ENCODE measurements around the gene CDC14B. TPM values are rescaled to one million over a fixed set of nuclear protein-coding genes. Genes with fewer than 3 reads are reported as not detected.

CDC14B gene
- total and polyA plus RNA-seq, 2 donors from 2014 or later: 9.1 to 19.6 TPM

DNA sequence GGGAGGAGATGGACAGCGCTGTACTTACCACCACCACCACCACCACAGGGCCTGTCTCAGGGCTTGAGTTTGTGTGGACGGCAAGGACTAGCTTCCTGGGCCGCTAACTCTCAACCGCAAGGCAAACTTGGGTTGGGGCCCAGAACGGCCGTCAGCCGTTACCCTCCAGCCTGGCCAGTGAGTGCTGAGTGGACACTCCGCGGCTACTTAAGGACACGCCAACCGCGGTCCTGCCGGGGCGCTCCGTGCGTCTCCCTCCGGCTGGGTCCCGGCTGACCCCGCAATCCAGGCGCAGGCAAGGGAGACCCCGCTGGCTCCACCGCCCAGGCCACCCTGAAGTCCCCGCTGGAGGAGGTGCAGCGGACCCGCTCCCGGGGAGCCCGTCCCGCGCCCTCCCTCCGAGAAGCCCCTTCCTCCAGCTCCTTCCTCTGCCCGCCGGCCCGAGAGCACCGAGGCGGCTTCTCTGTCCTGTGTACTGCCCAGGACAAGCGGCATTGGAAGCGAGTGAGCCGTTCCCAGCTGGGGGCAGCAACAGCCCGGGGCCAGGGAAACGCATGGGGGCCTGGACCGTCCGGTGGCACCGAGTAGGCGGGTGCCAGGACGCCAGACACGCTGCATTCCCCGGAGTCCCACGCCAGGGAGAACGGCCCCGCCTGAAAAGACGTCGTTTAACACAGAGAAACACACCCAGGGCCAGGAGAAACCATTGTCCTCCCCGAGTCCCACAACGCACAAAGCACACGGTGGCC is 123.1 kb downstream of the CDC14B start:
- H3K4me3 ChIP-seq (ENCODE audit: low read length in 3 of 3): no peak overlapping the region
- peaks cover 0 to 6% (median 0%) of the 10 kb centered on the region in 3 donors for H3K4me1 ChIP-seq (ENCODE audit: control insufficient read depth in 2 of 3, insufficient read depth in 2 of 3, low read depth in 1 of 3, low read length in 3 of 3)
- FAIRE-seq: no peak
- intact Hi-C loops (cut with DNase I): no loop called here
- H3K36me3 ChIP-seq (ENCODE audit: control insufficient read depth in 2 of 3, insufficient read depth in 3 of 3, low read length in 3 of 3): peaks cover 0 to 10% (median 6%) of the 10 kb centered on the region in 3 donors
- TF ChIP-seq CTCF (IDR thresholded peaks at IDR 0.05; ENCODE audit: borderline replicate concordance, extremely low read depth, insufficient read depth): no peak
- H3K27ac ChIP-seq (ENCODE audit: low read depth in 2 of 2, low read length in 2 of 2): no peak overlapping the region
- no peaks in the 10 kb centered on the region for H3K9me3 ChIP-seq (ENCODE audit: control insufficient read depth in 2 of 3, insufficient read depth in 1 of 3, low read length in 3 of 3)
- H3K9ac ChIP-seq (ENCODE audit: low read length in 3 of 3): no peak overlapping the region
- no peak for DNase-seq
- H3K27me3 ChIP-seq (ENCODE audit: control insufficient read depth, insufficient read depth, low read length): no peaks in the 10 kb centered on the region

GRCh38 chr9:96495341-96495740 is 124.3 kb downstream of the CDC14B start:
- no peak for TF ChIP-seq CTCF (IDR thresholded peaks at IDR 0.05; ENCODE audit: borderline replicate concordance, extremely low read depth, insufficient read depth)
- intact Hi-C loops (cut with DNase I): no loop called here
- FAIRE-seq: no peak

GRCh38 chr9:96494215-96494800 is 125.3 kb downstream of the CDC14B start:
- Histone ChIP-seq H3K4me1 (ENCODE audit: control insufficient read depth in 2 of 3, insufficient read depth in 2 of 3, low read depth in 1 of 3, low read length in 3 of 3) (peaks cover 0 to 7% (median 0%) of the 10 kb centered on the region in 3 donors), H3K4me3 (ENCODE audit: low read length in 3 of 3) (no peak overlapping the region), H3K9me3 (ENCODE audit: control insufficient read depth in 2 of 3, insufficient read depth in 1 of 3, low read length in 3 of 3) (no peaks in the 10 kb centered on the region), H3K27me3 (ENCODE audit: control insufficient read depth, insufficient read depth, low read length) (no peaks in the 10 kb centered on the region), H3K27ac (ENCODE audit: low read depth in 2 of 2, low read length in 2 of 2) (no peak overlapping the region), H3K36me3 (ENCODE audit: control insufficient read depth in 2 of 3, insufficient read depth in 3 of 3, low read length in 3 of 3) (peaks cover 0 to 30% (median 22%) of the 10 kb centered on the region in 3 donors), H3K9ac (ENCODE audit: low read length in 3 of 3) (no peak overlapping the region)
- FAIRE-seq (no peak), DNase-seq (no peak)
- TF ChIP-seq CTCF (IDR thresholded peaks at IDR 0.05; ENCODE audit: borderline replicate concordance, extremely low read depth, insufficient read depth): no peak
- intact Hi-C loops (cut with DNase I): no loop called here

More at GRCh38 chr9:96495341-96495740, 124.3 kb downstream of the CDC14B start:
- Histone ChIP-seq H3K9me3 (ENCODE audit: control insufficient read depth in 2 of 3, insufficient read depth in 1 of 3, low read length in 3 of 3) (no peaks in the 10 kb centered on the region), H3K36me3 (ENCODE audit: control insufficient read depth in 2 of 3, insufficient read depth in 3 of 3, low read length in 3 of 3) (peaks cover 0 to 22% (median 14%) of the 10 kb centered on the region in 3 donors), H3K9ac (ENCODE audit: low read length in 3 of 3) (no peak overlapping the region), H3K4me1 (ENCODE audit: control insufficient read depth in 2 of 3, insufficient read depth in 2 of 3, low read depth in 1 of 3, low read length in 3 of 3) (peaks cover 0 to 7% (median 0%) of the 10 kb centered on the region in 3 donors), H3K4me3 (ENCODE audit: low read length in 3 of 3) (no peak overlapping the region), H3K27ac (ENCODE audit: low read depth in 2 of 2, low read length in 2 of 2) (no peak overlapping the region), H3K27me3 (ENCODE audit: control insufficient read depth, insufficient read depth, low read length) (no peaks in the 10 kb centered on the region)
- no peak for DNase-seq

All from kidney (tissue), 14 donors.